ENCODE results near the gene ARMH4.

GRCh38 chr14:58082491-58083098 is 69.4 kb downstream of the ARMH4 start:
- TF ChIP-seq, protein P1, sequence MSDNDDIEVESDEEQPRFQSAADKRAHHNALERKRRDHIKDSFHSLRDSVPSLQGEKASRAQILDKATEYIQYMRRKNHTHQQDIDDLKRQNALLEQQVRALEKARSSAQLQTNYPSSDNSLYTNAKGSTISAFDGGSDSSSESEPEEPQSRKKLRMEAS (IDR thresholded peaks at IDR 0.05): no peak
- TF ChIP-seq CTCF (IDR thresholded peaks at IDR 0.05; ENCODE audit: low read depth, low read length, missing input control): no peak
- TF ChIP-seq YY1 (IDR thresholded peaks at IDR 0.05): no peak
- TF ChIP-seq RAD21 (IDR thresholded peaks at IDR 0.05): no peak
- TF ChIP-seq TAF1 (conservative IDR thresholded peaks at IDR 0.05): no peak
- TF ChIP-seq JUND (IDR thresholded peaks at IDR 0.05): peak in 1 of 2 donors; percentile 32
- no peak for TF ChIP-seq REST (IDR thresholded peaks at IDR 0.05)

All from liver (tissue), 3 donors.